NOMO-1 (cell line): ENCODE results near the gene PRKAG1.

Experiments
- DNase-seq, 2 experiments: peaks; one replicate each; lab custom pipeline; 2025; ENCODE audit not compliant: unreplicated experiment in 2 of 2; lab: John Stamatoyannopoulos, UW

Gene PRKAG1

DNA sequence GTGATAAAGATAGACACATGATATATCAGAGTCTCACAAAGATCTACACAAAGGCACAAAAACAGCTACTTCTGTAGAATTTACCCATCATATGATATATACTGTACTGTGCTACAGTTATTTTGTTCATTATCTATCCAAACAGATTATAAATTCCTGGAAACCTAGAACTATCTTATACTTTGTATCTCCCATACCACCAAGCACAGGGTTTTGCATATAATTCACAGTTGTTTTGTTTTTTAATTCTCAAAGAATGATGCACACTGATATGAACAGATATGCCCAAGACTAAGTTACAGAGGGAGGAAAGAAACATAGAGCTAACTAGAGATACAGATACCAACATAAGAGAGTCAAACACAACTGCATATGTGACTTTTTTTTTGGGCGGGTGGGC lies 3.4 kb downstream of the PRKAG1 start:
- no peak for DNase-seq

DNA sequence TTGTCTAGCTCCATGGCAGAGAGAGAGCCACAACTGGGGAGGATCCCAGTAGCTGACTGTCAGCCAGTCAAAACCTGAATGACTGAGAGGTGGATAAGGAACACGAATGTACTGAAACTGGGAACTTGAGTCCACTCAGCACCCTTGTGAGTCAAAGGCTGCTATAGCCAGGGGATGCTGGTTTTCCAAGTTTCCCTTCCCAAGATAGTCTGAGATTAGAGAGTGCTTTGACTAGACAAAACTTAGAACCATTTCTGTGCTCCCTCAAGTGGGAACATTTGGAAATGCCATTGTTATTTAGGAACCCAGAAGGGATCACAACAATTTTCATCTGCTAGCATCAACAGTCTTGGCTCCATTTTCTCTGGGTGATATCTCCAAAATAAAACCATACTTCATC lies 4.0 kb downstream of the PRKAG1 start:
- DNase-seq, result no peak

DNA sequence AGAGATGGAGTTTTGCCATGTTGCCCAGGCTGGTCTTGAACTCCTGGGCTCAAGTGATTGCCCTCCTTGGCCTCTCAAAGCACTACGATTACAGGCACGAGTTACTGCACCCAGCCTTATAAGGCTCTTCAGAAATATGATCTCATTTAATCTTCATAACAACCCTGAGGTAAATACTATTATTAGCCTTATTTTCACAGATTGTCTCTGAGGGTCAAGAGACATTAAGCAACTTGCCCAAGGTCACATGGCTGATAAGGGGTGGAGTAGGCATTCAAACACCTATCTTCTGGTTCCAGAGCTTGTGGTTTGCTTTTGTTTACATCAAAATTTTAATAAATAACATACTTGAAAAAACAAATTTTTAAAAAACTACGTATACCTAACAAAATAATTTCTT lies 5.1 kb downstream of the PRKAG1 start:
- DNase-seq, result no peak

DNA sequence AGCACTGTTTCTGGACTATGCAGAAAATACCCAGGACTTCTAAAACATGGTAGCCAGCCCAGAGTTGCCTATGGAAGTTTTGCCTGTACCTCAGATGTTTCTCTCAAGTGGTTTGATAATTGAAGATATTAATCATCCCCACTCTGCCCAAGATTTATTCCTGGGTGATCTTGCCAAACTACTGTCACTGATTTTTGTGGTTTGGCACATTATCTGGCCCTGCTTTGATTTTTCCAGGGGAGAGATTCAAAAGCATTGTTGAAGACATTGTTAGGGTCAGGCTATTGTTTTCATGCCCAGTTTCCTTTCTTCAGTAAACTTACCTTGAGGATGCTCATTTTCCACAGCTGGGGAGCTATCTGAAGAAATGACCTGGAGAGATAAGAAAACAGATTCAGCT lies 5.8 kb downstream of the PRKAG1 start:
- DNase-seq, result no peak

DNA sequence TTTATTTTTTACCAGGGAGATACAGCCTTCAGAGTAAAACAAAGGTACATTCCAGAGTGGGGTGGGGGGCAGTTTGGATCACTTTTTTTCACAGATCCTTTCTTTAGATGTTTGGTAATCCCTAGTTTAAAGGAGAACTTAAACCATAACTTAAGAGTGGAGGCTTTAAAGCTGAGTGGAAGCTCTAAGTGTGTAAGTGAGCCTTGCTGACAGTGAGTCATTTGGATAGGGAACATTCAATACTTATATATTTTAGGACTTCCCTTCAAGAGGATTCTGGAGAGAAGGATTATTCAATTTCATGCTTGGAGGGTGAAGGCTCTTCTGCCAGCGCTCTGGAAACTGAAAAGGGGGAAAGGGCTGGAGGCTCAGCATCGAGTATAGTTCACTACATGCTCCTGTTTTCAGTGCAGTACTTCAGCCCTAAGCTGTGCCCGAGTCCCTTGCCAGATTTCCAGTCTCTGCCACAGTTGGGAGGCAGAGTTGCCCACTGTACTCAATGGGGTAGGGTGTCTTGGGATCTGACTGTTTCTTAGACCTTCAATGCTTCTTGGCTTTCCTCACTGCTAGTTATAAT lies 8.4 kb downstream of the PRKAG1 start:
- DNase-seq, result no peak

DNA sequence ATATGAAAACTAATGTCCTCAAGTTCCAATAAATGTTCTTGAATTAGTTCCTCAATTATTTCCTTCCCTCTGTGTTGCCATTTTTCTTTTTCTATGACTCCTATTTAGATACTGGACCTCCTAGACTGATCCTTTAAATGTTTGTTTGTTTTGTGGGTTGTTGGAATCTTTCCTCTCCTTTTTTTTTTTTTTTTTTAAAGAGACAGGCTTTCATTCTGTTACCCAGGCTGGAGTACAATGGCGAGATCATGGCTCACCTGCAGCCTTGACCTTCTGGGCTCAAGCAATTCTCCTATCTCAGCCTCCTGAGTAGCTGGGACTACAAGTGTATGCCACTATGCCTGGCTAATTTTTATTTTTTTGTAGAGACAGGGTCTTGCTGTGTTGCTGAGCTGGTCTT lies 9.6 kb downstream of the PRKAG1 start:
- no peak for DNase-seq

DNA sequence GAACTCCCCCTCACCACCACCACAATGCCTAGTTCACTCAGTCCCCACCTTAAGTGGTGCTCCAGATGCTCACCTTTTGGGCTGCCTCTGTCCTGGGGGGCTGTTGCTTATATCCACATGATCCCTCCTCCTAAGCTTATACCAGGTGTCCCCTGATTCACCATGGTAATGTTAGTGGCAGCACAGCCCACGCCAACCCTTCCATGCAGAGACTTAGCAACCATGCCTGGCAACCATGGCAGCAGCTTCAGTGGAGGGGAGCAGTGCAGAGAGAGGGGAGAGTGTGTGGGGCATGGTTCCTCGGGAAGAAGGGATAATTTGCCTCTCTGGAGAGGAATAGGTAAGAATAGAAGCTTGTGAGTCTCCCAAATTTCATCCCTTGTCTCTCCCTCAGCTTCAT lies 18.2 kb downstream of the PRKAG1 start:
- DNase-seq, result no peak

DNA sequence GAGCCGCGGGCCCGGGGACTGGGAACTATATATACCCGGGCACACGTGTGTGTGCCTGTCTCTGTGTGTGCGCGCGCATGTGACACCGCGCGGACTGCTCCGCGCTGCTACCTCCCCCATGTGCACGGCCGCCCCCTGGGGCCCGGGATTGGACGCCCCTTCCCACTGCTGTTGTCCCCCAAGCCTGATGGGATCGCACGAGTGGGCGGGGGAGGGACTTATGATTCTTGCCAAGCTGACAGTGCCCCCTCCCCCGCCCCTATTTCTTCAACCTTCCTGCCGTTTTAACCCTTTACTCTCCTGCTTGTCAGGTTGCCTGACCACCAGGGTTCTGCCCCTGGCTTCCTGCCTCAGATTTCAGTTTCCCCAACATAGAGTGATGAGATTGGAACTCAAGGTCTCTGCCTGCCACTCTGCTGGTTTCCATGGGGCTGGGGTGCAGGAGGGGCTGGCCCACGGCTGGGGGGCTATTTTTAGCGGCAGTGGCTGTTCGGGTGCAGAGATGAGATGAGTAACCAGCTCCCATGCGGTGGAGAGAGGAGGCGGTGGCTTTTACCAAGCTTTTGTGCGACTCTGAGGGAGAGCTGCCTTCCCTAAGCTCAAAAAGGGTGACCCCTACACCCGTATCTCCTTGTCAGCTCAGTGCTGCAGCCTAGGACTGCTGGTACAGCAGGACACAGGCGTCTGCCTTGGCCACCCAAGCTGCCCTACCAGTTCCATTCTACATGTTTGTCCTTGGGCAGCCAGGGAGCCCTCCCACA lies 19.0 kb downstream of the PRKAG1 start, which contains the start of gene DDN:
DDN (minus strand) TSS at position 5 of the 761 bp plus-strand sequence. CDS start 88 bp downstream, outside the sequence.
- DNase-seq, result no peak

DNA sequence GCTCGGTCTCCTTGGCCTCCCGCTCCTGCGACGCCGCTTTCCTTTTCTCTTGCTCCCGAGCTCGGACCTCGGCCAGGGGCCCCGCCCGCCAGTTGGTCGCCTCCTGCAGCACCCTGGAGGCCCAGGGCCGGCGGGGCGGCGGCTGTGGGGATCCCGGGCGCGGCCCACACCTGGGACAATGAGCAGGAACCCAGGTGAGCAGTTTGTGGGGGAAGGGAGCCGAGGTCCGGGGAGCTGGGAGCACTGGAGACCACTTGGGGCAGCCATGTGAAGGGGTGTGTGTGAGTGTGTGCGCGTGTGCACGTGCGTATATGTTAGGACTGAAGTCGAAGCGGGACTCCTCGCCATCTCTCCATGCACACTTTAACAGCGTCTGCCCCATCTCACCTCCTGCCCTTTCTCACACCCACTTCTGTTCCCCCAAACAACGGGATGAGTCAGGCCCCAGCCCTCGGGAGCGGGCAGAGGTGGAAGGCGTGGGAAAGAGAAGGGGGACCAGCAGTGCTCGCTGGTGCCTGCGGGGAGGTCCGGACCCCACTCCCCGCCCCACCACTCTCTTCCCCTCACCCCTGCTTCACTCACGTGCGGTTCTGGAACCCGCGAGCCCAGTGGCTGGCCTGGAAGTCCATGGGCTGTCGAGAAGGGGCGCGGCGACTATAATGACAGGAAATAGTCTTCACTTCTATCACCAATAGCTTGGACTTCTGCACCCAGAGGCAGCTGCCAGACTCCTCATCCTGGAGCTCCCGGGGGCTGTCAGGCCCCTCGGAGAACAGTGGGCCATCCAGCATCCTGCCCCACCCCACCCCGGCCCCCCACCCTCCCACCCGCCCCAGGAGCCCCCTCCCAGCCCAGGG lies 19.9 kb downstream of the PRKAG1 start:
- DNase-seq, result no peak

DNA sequence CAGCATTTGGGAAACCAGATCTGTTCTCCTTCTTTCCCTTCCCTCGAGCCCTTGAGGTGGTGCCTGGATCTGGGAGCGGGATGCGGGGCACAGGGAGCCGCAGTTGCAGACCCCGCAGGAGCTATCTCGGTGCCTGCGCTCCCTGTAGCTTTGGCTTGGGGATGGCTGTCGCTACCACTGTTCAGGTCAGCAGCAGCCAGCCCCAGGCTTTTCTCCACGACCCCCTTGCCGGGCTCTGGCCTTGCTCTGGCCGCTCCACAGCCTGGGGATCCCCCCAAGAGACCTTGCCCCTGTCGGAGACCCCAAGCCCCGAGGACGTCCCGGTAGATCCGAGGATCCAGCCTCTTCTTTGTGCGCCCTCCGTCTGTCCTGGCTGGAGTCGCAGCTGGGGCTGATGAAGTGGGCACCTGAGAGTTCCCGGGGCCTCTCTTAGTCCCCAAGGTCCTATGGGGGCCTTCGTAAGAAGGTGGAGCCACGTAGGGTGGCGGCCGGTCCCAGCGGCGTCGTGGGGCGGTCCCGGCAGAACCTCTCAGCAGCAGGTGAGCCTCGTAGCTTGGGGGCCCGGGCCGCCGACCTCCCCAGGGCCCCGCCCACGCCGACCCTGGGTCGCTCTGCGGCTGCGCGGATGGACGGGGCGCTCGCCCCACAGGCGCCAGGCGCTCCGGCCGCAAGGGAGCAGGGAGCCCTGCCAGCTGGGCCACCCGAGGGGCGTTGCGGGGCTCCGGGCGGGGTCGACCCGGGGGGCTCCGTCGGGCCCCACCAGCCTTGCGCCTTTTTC lies 20.7 kb downstream of the PRKAG1 start:
- no peak for DNase-seq

DNA sequence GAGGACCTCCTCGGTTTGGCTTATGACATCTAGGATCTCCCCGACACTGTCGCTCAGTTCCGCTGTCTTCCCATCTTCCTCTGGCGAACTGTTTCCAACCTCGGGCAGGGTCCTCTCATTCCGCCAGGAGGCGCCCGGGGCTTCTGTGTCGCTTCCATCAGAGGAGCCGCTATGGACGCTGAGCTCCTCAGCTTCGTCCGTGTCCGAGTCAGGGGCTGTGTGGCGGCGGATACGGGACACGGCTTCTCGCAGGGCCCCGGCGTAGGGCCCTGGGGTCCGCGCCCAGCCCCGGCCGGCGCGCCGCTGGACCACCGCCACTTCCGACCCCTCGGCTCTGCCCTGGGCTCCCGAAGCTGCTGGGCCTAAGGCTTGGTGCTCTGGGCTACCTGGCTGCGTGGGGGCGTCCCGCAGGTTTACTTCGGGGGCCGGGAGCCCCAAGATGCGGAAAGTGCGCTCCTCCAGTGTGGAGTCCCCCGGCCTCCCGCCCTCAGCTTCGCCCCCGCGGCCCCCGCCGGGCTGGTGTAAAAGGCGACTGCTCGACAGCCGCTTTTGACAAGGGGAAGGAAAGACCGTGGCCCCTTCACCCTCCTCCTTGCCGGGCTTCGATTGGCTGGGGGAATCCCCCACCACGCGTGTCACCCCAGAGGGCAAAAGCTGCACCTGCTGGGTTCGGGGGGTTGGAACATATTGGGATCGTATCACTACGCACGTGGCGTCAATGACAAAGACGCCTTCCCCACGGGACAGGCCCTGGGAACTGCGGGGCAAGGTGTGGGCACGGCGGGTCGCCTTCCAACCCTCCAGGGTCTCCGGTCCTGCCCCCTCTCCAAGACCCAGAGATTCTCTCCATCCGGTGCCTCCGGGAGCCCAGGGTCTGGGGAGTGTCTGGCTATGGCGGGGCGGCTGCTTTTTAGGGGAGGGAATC lies 21.5 kb downstream of the PRKAG1 start:
- DNase-seq, result peak; percentile 62 to 73

DNA sequence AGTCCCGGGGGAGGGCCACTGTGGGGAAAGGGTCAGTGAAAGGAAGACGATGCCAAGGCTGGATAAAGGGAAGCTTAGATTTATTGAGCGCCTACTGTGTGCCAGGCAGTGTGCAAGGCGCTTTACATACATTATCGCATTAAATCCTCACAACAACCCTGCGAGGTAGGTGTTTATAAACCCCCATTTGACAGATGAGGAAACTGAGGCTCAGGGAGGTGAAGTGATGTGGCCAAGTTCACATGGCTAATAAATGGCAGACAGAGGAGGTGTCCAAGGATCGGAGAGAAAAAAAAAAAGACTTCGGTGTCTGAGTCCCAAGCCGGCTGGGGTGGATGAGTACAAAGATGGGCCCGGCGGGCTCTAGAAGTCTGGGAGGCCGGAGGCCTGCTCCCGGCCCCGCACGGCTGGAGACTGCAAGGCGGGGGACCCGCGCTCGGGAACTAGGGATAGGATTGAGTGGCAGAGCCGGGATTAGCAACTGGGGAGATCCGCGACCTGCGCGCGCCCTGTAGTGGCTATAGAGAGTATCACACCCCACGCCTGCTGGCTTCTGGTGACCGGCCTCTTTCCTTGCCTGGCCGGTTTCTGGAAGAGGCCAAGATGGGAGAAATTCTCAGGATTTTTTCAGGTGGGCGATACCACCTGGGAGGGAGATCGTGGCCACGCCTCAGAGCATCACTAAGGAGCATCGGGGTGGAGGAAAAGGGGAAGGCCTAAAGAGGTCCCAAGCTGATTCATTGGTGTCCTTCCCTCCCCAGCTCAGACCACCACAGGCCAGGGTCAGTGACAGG lies 23.3 kb downstream of the PRKAG1 start:
- DNase-seq, result peak; percentile 32 to 59

DNA sequence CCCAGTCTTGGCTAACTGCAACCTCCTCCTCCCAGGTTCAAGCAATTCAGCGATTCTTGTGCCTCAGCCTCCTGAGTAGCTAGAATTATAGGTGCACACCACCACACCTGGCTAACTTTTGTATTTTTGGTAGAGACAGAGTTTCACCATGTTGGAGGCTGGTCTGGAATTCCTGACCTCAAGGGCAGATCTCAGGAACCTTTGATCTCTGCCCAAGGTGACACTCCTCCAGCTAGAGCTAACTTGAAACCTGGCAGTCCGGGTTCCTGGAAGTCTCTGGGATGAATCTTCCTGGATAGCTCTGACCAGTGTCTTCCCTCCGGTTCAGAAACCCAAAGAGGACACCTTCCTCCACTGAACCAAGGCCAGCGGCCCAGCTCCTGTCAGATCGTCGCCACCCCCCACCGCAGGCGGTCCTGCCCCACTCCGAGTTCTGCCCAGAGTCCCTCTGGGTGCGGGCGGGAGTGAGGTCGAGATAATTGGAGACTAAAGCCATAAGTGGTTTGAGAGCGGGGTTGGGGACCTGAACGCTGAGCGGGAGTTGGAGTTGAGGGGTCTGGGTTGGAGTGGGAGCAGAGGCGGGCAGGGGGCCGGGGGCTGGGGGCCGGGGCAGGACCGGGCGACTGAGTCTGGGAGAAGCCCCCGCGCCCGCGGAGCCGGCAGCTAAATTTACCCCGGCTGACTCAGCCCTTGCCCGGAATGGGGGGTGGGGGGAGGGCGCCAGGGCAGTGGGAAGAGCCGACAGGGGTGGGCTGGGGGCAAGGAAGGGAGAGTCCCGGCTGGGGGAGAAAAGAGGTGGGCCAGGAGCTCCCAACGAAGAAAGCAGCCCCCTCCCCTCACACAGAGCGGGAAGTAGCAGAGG lies 24.1 kb downstream of the PRKAG1 start:
- no peak for DNase-seq

DNA sequence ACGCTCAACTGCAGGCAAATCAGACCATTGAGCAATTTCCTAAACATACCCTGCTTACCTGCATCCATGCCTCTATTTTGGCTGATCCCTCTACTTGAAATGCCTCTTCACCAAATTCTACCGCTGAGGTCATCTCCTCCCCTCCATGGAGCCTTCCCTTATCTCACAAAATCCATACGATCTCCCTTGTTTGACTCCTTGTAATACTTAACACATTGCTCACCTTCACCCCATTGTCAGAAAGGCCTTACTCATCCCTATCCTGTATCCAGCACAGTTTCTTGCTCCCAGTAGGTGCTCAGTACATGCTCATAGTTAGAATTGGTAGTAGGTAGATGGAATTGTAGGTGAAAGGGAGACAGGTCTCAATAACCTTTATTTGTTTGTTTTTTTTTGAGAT lies 24.8 kb downstream of the PRKAG1 start:
- DNase-seq, result no peak

DNA sequence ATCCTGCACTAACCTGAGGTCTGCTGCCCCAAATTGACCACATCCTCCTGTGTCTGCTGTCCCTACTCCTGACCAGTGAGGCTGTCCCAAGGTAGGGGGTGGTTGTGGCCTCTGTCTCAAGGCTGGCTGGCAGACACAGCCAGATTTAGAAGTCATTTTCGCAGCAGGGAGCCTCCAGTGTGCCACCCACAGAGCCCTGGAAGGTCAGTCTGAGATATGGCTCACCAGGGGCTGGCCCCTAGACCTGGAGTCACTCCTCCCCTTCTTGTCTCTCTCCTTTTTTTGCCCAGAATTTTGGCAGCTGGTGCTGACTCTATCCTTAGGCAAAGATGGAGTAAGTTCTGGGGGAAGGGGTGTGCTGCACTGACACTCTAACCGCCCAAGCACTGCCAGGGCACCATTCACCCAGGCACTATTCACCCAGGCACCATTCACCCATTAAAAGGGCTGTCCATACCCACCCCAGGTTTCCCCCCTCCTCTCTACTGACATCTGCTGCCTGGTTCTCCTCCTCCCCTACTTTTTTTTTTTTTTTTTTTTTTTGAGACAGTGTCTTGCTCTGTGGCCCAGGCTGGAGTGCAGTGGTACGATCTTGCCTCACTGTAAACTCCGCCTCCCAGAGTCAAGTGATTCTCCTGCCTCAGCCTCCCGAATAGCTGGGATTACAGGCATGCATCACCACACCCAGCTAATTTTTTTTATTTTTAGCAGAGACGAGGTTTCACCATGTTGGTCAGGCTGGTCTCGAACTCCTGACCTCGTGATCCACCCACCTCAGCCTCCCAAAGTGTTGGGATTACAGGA lies 27.1 kb downstream of the PRKAG1 start:
- no peak for DNase-seq

DNA sequence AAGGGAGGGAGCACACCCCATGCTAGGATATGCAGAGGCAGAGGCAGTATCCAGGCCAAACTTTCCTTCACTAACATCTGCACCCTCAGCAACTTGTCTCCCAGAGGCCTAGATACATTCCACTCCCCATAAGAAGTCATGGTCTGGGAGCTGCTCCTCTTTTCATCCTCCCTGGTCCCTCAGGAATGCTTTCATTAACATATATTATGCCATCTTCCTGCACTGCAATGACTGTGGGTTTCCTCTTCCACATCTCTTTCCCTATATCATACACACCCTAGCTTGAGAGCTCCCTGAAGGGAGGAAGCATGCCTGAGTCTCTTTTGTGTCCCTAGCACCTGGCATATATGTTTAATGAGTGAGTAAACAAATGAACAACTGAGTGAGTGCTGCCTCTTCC lies 28.0 kb downstream of the PRKAG1 start:
- DNase-seq, result no peak

DNA sequence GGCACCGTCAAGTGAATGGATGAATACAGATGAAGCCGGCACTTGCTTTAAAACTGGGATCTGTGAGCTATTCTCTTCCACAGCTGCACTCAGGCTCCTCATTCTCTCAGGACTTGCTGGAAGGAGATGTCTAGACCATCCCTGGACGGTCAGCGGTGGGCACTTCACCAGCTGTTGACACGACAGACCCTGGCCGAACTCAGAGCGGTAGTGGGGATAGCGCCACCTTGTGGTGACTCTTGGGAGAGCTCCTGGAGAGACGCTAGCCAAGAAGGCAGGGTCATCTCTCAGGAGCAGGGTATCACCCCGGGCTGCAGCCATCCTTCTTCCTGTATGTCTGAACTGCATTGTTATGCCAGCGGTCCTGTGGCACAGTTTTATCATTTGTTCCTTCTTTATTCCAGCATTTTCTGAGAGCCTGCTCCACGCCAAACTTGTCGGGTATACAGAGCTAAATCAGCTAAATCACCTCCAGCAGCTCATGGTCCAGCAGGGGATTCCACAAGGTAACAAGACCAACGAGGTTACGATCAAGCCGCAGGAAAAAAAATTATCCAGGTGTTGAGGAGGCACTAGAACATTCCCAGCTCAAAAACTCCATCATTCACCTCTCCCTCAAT lies 30.4 kb downstream of the PRKAG1 start:
- peak; percentile 33 to 46 for DNase-seq
